PC-3 (cell line): Measurements from ENCODE around the gene ANGPT4. TPM values are rescaled to one million over a fixed set of nuclear protein-coding genes. Genes with fewer than 3 reads are reported as not detected.

ENCODE experiments used
- ATAC-seq: fragments of 200-7000 bp; cut with Tn5 transposase; 2 replicates; pipeline ENCODE4 v1.9.1; 2020; ENCODE audit warnings: mild to moderate bottlenecking, moderate library complexity
- BruUV-seq: library from RNA; stranded (reverse); fragments of 400-500 nt; replicated peaks from 2 replicates; lab custom pipeline; 2021; lab: Mats Ljungman, UMichigan
- CTCF ChIA-PET: fragments of 300-600 bp; sonication (Branson Sonifier 250); formaldehyde crosslinking; loops from one replicate; lab custom pipeline; 2022; ENCODE audit warnings: antibody characterized with exemption; lab: Charles Lee
- POLR2A ChIA-PET: fragments of 300-600 bp; sonication (Branson Sonifier 250); formaldehyde crosslinking; loops from one replicate; lab custom pipeline; 2022; ENCODE audit warnings: antibody characterized with exemption; ENCODE audit not compliant: unreplicated experiment; lab: Charles Lee
- DNase-seq: peaks from one replicate; pipeline ENCODE4 v3.0.0-alpha.2; 2015
- H2AFZ ChIP-seq: fragments of 300-600 bp; sonication (generic); 2 replicates; pipeline ENCODE4 v1.6.0; 2016; ENCODE audit warnings: antibody characterized with exemption, low read length
- H3F3A ChIP-seq: fragments of 300-600 bp; sonication (generic); one replicate; pipeline ENCODE4 v1.6.0; 2017; ENCODE audit warnings: antibody characterized with exemption, low read length, control low read depth, mild to moderate bottlenecking; ENCODE audit not compliant: unreplicated experiment
- H3K27ac ChIP-seq: fragments of 300-600 bp; sonication (generic); 2 replicates; pipeline ENCODE4 v1.5.1; 2016; ENCODE audit warnings: mild to moderate bottlenecking, low read length
- H3K27me3 ChIP-seq: fragments of 300-600 bp; sonication (generic); 2 replicates; pipeline ENCODE4 v1.6.1; 2016; ENCODE audit warnings: low read length, mixed read lengths
- H3K36me3 ChIP-seq: fragments of 300-600 bp; sonication (generic); 2 replicates; pipeline ENCODE4 v1.6.1; 2016; ENCODE audit warnings: low read depth, mixed run types, low read length, mixed read lengths
- H3K4me1 ChIP-seq: fragments of 300-600 bp; sonication (generic); 2 replicates; pipeline ENCODE4 v1.5.1; 2016; ENCODE audit warnings: low read length; ENCODE audit not compliant: insufficient read depth
- H3K4me2 ChIP-seq: fragments of 300-600 bp; sonication (generic); 2 replicates; pipeline ENCODE4 v1.6.0; 2016; ENCODE audit warnings: low read length
- H3K4me3 ChIP-seq: fragments of 300-600 bp; sonication (generic); 2 replicates; pipeline ENCODE4 v1.5.1; 2016; ENCODE audit warnings: mild to moderate bottlenecking, low read length, mixed read lengths
- H3K79me2 ChIP-seq: fragments of 300-600 bp; sonication (generic); 2 replicates; pipeline ENCODE4 v1.6.1; 2017; ENCODE audit warnings: low read length, mixed read lengths
- H3K9ac ChIP-seq: fragments of 300-600 bp; sonication (generic); 2 replicates; pipeline ENCODE4 v1.6.0; 2016; ENCODE audit warnings: mild to moderate bottlenecking, low read length
- H3K9me2 ChIP-seq: fragments of 300-600 bp; sonication (generic); replicated peaks from 2 replicates; pipeline ENCODE4 v1.6.1; 2016; ENCODE audit warnings: mixed run types, low read length, mixed read lengths
- H3K9me3 ChIP-seq: fragments of 300-600 bp; sonication (generic); 2 replicates; pipeline ENCODE4 v1.6.1; 2016; ENCODE audit warnings: low read length, mixed read lengths
- H4K20me1 ChIP-seq: fragments of 300-600 bp; sonication (generic); 2 replicates; pipeline ENCODE4 v1.6.1; 2016; ENCODE audit warnings: low read length, mixed read lengths
- CTCF ChIP-seq: fragments of 300-600 bp; sonication (generic); conservative IDR thresholded peaks from 2 replicates; pipeline ENCODE4 v1.5.1; 2017; ENCODE audit warnings: antibody characterized with exemption, low read depth, mild to moderate bottlenecking, low read length
- EZH2 ChIP-seq: fragments of 300-600 bp; sonication (generic); IDR thresholded peaks from one replicate; pipeline ENCODE4 v1.6.1; 2017; ENCODE audit warnings: antibody characterized with exemption, mild to moderate bottlenecking, low read length; ENCODE audit not compliant: unreplicated experiment
- EZH2phosphoT487 ChIP-seq: fragments of 300-600 bp; sonication (generic); IDR thresholded peaks from 2 replicates; pipeline ENCODE4 v1.6.1; 2018; ENCODE audit warnings: mild to moderate bottlenecking, antibody characterized with exemption, low read length, borderline replicate concordance
- intact Hi-C: fragments of 100-400 bp; cut with micrococcal nuclease; formaldehyde crosslinking; loops from 2 replicates; pipeline ENCODE4 v1.9.0; 2023
- total RNA-seq: library from RNA; depleted of rRNA; stranded (reverse); fragments of >200 nt; gene quantifications from 2 replicates; pipeline ENCODE4 v1.2.3, GENCODE V29; 2014

The ANGPT4 gene
- total RNA-seq, 1 experiment from 2014 or later, result not detected

- Histone ChIP-seq H2AFZ (no peak overlapping the region), H3K27ac (no peak overlapping the region), H3K4me1 (peaks cover 38% of the 10 kb centered on the region), H4K20me1 (no peaks in the 10 kb centered on the region), H3K4me3 (no peak overlapping the region), H3K9me3 (no peaks in the 10 kb centered on the region), H3K9me2 (no peaks in the 10 kb centered on the region), H3F3A (no peaks in the 10 kb centered on the region), H3K27me3 (no peaks in the 10 kb centered on the region), H3K4me2 (no peak overlapping the region), H3K36me3 (no peaks in the 10 kb centered on the region), H3K79me2 (no peaks in the 10 kb centered on the region), H3K9ac (no peak overlapping the region)
- DNase-seq (no peak), ATAC-seq (no peak)
- TF ChIP-seq EZH2, result no peak
- no peak for TF ChIP-seq CTCF
- TF ChIP-seq EZH2phosphoT487, result no peak
- no TSS peak for BruUV-seq
- POLR2A ChIA-PET, result no interaction called here
- intact Hi-C loops, result loop anchor here (5.0 kb wide), 1 partner anchor 41 kb away; no protein-coding TSS in a partner anchor
- CTCF ChIA-PET, result no interaction called here
Observed at GRCh38 chr20:858011-858410, 58.1 kb downstream of the ANGPT4 start.

GRCh38 chr20:856361-856775 lies 59.8 kb downstream of the ANGPT4 start:
- ChIA-PET POLR2A (no interaction called here), CTCF (interaction anchor here (0.5 to 0.8 kb wide), 3 partner anchors 18 to 187 kb away, joined by 3 to 5 read pairs (median 3); no protein-coding TSS in a partner anchor)
- Histone ChIP-seq H3K9me3 (no peaks in the 10 kb centered on the region), H4K20me1 (no peaks in the 10 kb centered on the region), H2AFZ (peak overlapping the region; percentile 62; the same call in 1 of the 2 replicates), H3K9ac (peak overlapping the region; percentile 42), H3K4me2 (peak overlapping the region; percentile 81), H3K27ac (peak overlapping the region; percentile 68), H3K9me2 (no peaks in the 10 kb centered on the region), H3K4me1 (peaks cover 38% of the 10 kb centered on the region), H3K27me3 (no peaks in the 10 kb centered on the region), H3K4me3 (peak overlapping the region; percentile 51), H3F3A (no peaks in the 10 kb centered on the region), H3K79me2 (no peaks in the 10 kb centered on the region), H3K36me3 (no peaks in the 10 kb centered on the region)
- no peak for TF ChIP-seq EZH2
- TF ChIP-seq EZH2phosphoT487, result no peak
- no peak for TF ChIP-seq CTCF
- BruUV-seq, result no TSS peak
- DNase-seq (peak; percentile 99), ATAC-seq (peak; percentile 96)
- intact Hi-C loops, result loop anchor here (1.0 to 5.0 kb wide), 2 partner anchors 23 to 39 kb away; partner anchors contain the start of gene FAM110A
